B cell (primary cell): ENCODE results near the gene TLR9. TPM values are rescaled to one million over a fixed set of nuclear protein-coding genes. Genes with fewer than 3 reads are reported as not detected.

Experiments used
- ATAC-seq: fragments of 200-7000 bp; cut with Tn5 transposase; one replicate; pipeline ENCODE4 v1.10.0; 2021; ENCODE audit warnings: low read depth, mild to moderate bottlenecking, moderate number of reproducible peaks, moderate library complexity
- CTCF ChIA-PET: fragments of 350-600 bp; sonication (Branson Sonifier 250); formaldehyde crosslinking; loops from one replicate; lab custom pipeline; 2021; ENCODE audit warnings: antibody characterized with exemption, inconsistent platforms; lab: Charles Lee
- POLR2A ChIA-PET: fragments of 350-600 bp; sonication (Branson Sonifier 250); formaldehyde crosslinking; loops from one replicate; lab custom pipeline; 2021; ENCODE audit warnings: antibody characterized with exemption; lab: Charles Lee
- DNase-seq: peaks from one replicate; pipeline ENCODE4 v3.0.0; 2013
- H2AFZ ChIP-seq: 2 replicates; pipeline ENCODE4 v1.6.1; 2012; ENCODE audit warnings: mild to moderate bottlenecking, low read depth, low read length; ENCODE audit not compliant: insufficient read depth, poor library complexity, severe bottlenecking
- H3K27ac ChIP-seq, 2 donors: 1 replicate in 1 of 2; 2 replicates in 1 of 2; pipeline ENCODE4 v1.5.1; 2012 to 2013; ENCODE audit warnings: low read length in 2 of 2, mild to moderate bottlenecking in 2 of 2, moderate library complexity in 1 of 2
- H3K27me3 ChIP-seq, 4 experiments: fragments of 200-600 bp in 1 of 4; sonication (generic) in 1 of 4; replicated peaks in 1 of 4; 1 replicate in 2 of 4; 2 replicates in 2 of 4; pipeline versions ENCODE4 v1.6.1 to v1.7.0; 2013 to 2016; ENCODE audit warnings: low read length in 3 of 4, mild to moderate bottlenecking in 2 of 4, mixed read lengths in 1 of 4, moderate library complexity in 1 of 4; ENCODE audit not compliant: insufficient read depth in 4 of 4, control insufficient read depth in 3 of 4; ENCODE audit errors: control extremely low read depth in 1 of 4
- H3K36me3 ChIP-seq, 2 experiments: replicated peaks in 1 of 2; 1 replicate in 1 of 2; 2 replicates in 1 of 2; pipeline versions ENCODE4 v1.6.1 to v1.7.1; 2013; ENCODE audit warnings: low read length in 1 of 2; ENCODE audit not compliant: insufficient read depth in 2 of 2, control insufficient read depth in 1 of 2; ENCODE audit errors: control extremely low read depth in 1 of 2, extremely low read depth in 1 of 2
- H3K4me1 ChIP-seq, 2 donors: fragments of 200-600 bp in 1 of 2; sonication (generic) in 1 of 2; 1 replicate in 1 of 2; 2 replicates in 1 of 2; pipeline versions ENCODE4 v1.5.1 to v1.6.1; 2013 to 2017; ENCODE audit warnings: low read length in 2 of 2; ENCODE audit not compliant: control insufficient read depth in 2 of 2, insufficient read depth in 2 of 2
- H3K4me2 ChIP-seq: replicated peaks from 2 replicates; pipeline ENCODE3; 2012; ENCODE audit warnings: mild to moderate bottlenecking, low read depth, low read length; ENCODE audit not compliant: poor library complexity, severe bottlenecking
- H3K4me3 ChIP-seq, 5 experiments: fragments of 200-600 bp in 1 of 5; sonication (generic) in 1 of 5; 1 replicate in 3 of 5; 2 replicates in 2 of 5; pipeline versions ENCODE4 v1.5.1 to v1.7.0; 2011 to 2016; ENCODE audit warnings: low read length in 4 of 5, mild to moderate bottlenecking in 4 of 5, low read depth in 2 of 5, control low read depth in 1 of 5, moderate library complexity in 1 of 5; ENCODE audit not compliant: insufficient read depth in 1 of 5; ENCODE audit errors: control extremely low read depth in 1 of 5, extremely low read depth in 1 of 5
- H3K79me2 ChIP-seq: fragments of 200-600 bp; sonication (generic); one replicate; pipeline ENCODE4 v1.6.0; 2016; ENCODE audit warnings: low read length; ENCODE audit not compliant: control insufficient read depth, insufficient read depth
- H3K9ac ChIP-seq: fragments of 200-600 bp; sonication (generic); 2 replicates; pipeline ENCODE4 v1.6.1; 2017; ENCODE audit warnings: mild to moderate bottlenecking, low read length, moderate library complexity
- H3K9me3 ChIP-seq, 3 donors: one replicate each; pipeline versions ENCODE4 v1.6.1 to v1.7.1; 2013; ENCODE audit warnings: low read length in 2 of 3; ENCODE audit not compliant: control insufficient read depth in 2 of 3, insufficient read depth in 1 of 3; ENCODE audit errors: control extremely low read depth in 1 of 3
- H4K20me1 ChIP-seq: 2 replicates; pipeline ENCODE4 v1.6.0; 2012; ENCODE audit warnings: mild to moderate bottlenecking, low read length; ENCODE audit not compliant: insufficient read depth, control insufficient read depth, poor library complexity, severe bottlenecking
- H3K27ac Mint-ChIP-seq: one replicate; pipeline ENCODE4 v1.8.0; 2021; ENCODE audit warnings: mixed read lengths
- H3K27me3 Mint-ChIP-seq: one replicate; pipeline ENCODE4 v1.8.0; 2021; ENCODE audit warnings: mixed read lengths
- H3K4me1 Mint-ChIP-seq: one replicate; pipeline ENCODE4 v1.8.0; 2021; ENCODE audit warnings: mixed read lengths
- H3K4me3 Mint-ChIP-seq: one replicate; pipeline ENCODE4 v1.8.0; 2021; ENCODE audit warnings: mixed read lengths
- H3K9me3 Mint-ChIP-seq: one replicate; pipeline ENCODE4 v1.8.0; 2022; ENCODE audit warnings: mixed read lengths; ENCODE audit not compliant: insufficient read depth
- CTCF ChIP-seq: fragments of 200-600 bp; IDR thresholded peaks from one replicate; pipeline ENCODE4 v1.8.0; 2022; ENCODE audit warnings: antibody characterized with exemption, mild to moderate bottlenecking
- EZH2 ChIP-seq: IDR thresholded peaks from 2 replicates; pipeline ENCODE4 v1.6.1; 2012; ENCODE audit warnings: borderline replicate concordance, low read depth, mild to moderate bottlenecking, moderate library complexity, low read length; ENCODE audit not compliant: insufficient read depth, poor library complexity, severe bottlenecking
- WGBS: methylation state at CpG from one replicate; pipeline ENCODE4 v1.1.5; 2013; ENCODE audit warnings: missing lambda C conversion rate; ENCODE audit not compliant: insufficient coverage; 5-methylcytosine and 5-hydroxymethylcytosine counted together
- intact Hi-C: fragments of 100-400 bp; cut with micrococcal nuclease; formaldehyde crosslinking; loops from one replicate; pipeline ENCODE4 v1.10.0; 2022
- polyA plus RNA-seq: library from polyadenylated mRNA; depleted of rRNA; stranded (reverse); fragments of >200 nt; gene quantifications from 2 replicates; pipeline ENCODE4 v1.2.3, GENCODE V29; 2012
- total RNA-seq, 2 donors: library from RNA; stranded (reverse); fragments of 120-200 nt in 1 of 2; gene quantifications; 1 replicate in 1 of 2; 2 replicates in 1 of 2; pipeline versions ENCODE4 v1.2.3 to v1.2.4, GENCODE V29; 2013 to 2022

TLR9 gene
- total and polyA plus RNA-seq, 2 donors (not counting 1 experiment from before 2014, with no cell fraction given) = 3.7 to 21.0 TPM

DNA sequence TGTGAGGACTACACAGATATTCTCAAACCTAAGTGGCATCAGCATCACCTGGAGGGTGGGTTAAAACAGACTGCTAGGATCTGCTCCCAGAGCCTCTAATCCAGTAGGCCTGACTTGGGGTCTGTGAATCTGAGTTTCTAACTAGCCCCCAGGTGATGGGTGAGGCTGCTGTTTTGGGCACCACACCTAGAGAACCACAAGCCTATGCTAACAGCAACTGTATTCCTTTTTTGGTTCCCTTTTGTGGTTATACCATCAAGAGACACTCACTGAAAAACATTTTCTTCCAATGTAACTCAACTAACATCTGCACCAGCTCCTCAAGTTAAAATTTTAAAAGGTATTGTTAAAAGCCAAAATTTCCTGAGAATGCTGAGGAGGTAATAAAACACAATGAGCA, 37.0 kb upstream of the TLR9 start:
- peak; percentile 31 for ATAC-seq
- TF ChIP-seq CTCF (no peak), EZH2 (no peak)
- peaks cover 23 to 37% of the 10 kb centered on the region in 2 donors for H3K4me1 ChIP-seq
- peak overlapping the region; percentile 57 for H3K4me3 Mint-ChIP-seq
- H3K36me3 ChIP-seq = peaks cover 31 to 92% of the 10 kb centered on the region in 2 experiments
- H4K20me1 ChIP-seq = peaks cover 54% of the 10 kb centered on the region
- H3K9ac ChIP-seq = peak overlapping the region; percentile 28
- H3K27me3 Mint-ChIP-seq = no peaks in the 10 kb centered on the region
- peak overlapping the region; percentile 80 for H3K27ac Mint-ChIP-seq
- H3K27ac ChIP-seq = peak overlapping the region; percentile 51 to 64
- CTCF ChIA-PET = interaction anchor here (0.9 to 1.8 kb wide), 3 partner anchors 9 to 77 kb away, joined by 3 to 4 read pairs (median 4); partner anchors contain the start of gene WDR82
- no peaks in the 10 kb centered on the region for H3K9me3 Mint-ChIP-seq
- no peaks in the 10 kb centered on the region for H3K27me3 ChIP-seq
- H2AFZ ChIP-seq = no peak overlapping the region
- peaks cover 98% of the 10 kb centered on the region for H3K79me2 ChIP-seq
- no peaks in the 10 kb centered on the region for H3K9me3 ChIP-seq
- intact Hi-C loops = no loop called here
- peak; percentile 36 for DNase-seq
- peak overlapping the region; percentile 53 for H3K4me2 ChIP-seq
- POLR2A ChIA-PET = interaction anchor here (0.6 to 1.0 kb wide), 2 partner anchors 9 to 67 kb away, joined by 3 to 4 read pairs; no protein-coding TSS in a partner anchor
- peak overlapping the region in 2 of 5 experiments; percentile 17 to 27 for H3K4me3 ChIP-seq
- peaks cover 38% of the 10 kb centered on the region for H3K4me1 Mint-ChIP-seq

- no peak overlapping the region for H3K4me3 Mint-ChIP-seq
- no peak overlapping the region for H3K9ac ChIP-seq
- H3K79me2 ChIP-seq = peaks cover 90% of the 10 kb centered on the region
- DNase-seq = no peak
- POLR2A ChIA-PET = interaction anchor here (0.6 kb wide), 1 partner anchor 17 kb away, joined by 3 read pairs; no protein-coding TSS in a partner anchor
- H3K27me3 ChIP-seq = no peaks in the 10 kb centered on the region
- CTCF ChIA-PET = interaction anchor here (1.3 to 2.4 kb wide), 6 partner anchors 19 to 39 kb away, joined by 3 to 8 read pairs (median 6); partner anchors contain the start of genes TWF2 and WDR82
- intact Hi-C loops = no loop called here
- no peak overlapping the region for H2AFZ ChIP-seq
- no peak overlapping the region for H3K4me2 ChIP-seq
- H3K36me3 ChIP-seq = peaks cover 33 to 90% of the 10 kb centered on the region in 2 experiments
- no peaks in the 10 kb centered on the region for H3K9me3 ChIP-seq
- H3K9me3 Mint-ChIP-seq = no peaks in the 10 kb centered on the region
- TF ChIP-seq CTCF (no peak), EZH2 (no peak)
- H3K4me1 ChIP-seq = peaks cover 24 to 37% of the 10 kb centered on the region in 2 donors
- H3K4me1 Mint-ChIP-seq = peaks cover 41% of the 10 kb centered on the region
- no peak overlapping the region for H3K27ac ChIP-seq
- no peak for ATAC-seq
- H4K20me1 ChIP-seq = peaks cover 58% of the 10 kb centered on the region
- WGBS = no CpG with 5 or more reads among the region's 4 CpGs
- no peak overlapping the region for H3K27ac Mint-ChIP-seq
- H3K27me3 Mint-ChIP-seq = no peaks in the 10 kb centered on the region
- H3K4me3 ChIP-seq = no peak overlapping the region
Observed at GRCh38 chr3:52259448-52259847, 34.0 kb upstream of the TLR9 start.
